ENCODE measurements around the gene HUS1. TPM values are rescaled to one million over a fixed set of nuclear protein-coding genes. Genes with fewer than 3 reads are reported as not detected.

HUS1 gene
- total and polyA plus RNA-seq, 2 of the 8 experiments (the other 6 are each of a cell fraction or from before 2014, with no cell fraction given) = 15.0 to 33.0 TPM

GRCh38 chr7:48028938-48029337 lies 49.5 kb upstream of the HUS1 start, which contains the start of gene SUN3:
Gene SUN3, minus strand, starts transcription at chr7:48029107. Its CDS starts 169 bp downstream, at chr7:48028938.
- Histone ChIP-seq H4K20me1 (replicated peaks in 1 of 2; ENCODE audit: control insufficient read depth in 1 of 2, insufficient read depth in 2 of 2, low read length in 2 of 2) (no peaks in the 10 kb centered on the region), H3K4me2 (ENCODE audit: insufficient read depth in 1 of 2, low read depth in 2 of 2, low read length in 2 of 2) (no peak within 1 kb of the TSS), H3K4me3 (ENCODE audit: extremely low read depth in 1 of 4, insufficient read depth in 2 of 4, low read depth in 3 of 4, low read length in 4 of 4) (no peak within 1 kb of the TSS), H3K9ac (replicated peaks in 1 of 4; ENCODE audit: extremely low read depth in 1 of 4, low read depth in 3 of 4, low read length in 3 of 4) (no peak within 1 kb of the TSS), H4K91ac (replicated peaks; ENCODE audit: insufficient read length, low read length) (no peak within 1 kb of the TSS), H3K36me3 (ENCODE audit: control insufficient read depth in 2 of 4, insufficient read depth in 4 of 4, low read length in 3 of 4) (no peaks in the 10 kb centered on the region), H3K4ac (replicated peaks; ENCODE audit: insufficient read length, low read depth, low read length) (no peak within 1 kb of the TSS), H3K23ac (ENCODE audit: insufficient read length) (no peak within 1 kb of the TSS), H3K4me1 (replicated peaks in 1 of 4; ENCODE audit: control insufficient read depth in 3 of 4, insufficient read depth in 4 of 4, low read length in 3 of 4) (no peaks in the 10 kb centered on the region), H4K8ac (ENCODE audit: extremely low read depth, insufficient read depth, low read length) (no peak within 1 kb of the TSS), H3K56ac (replicated peaks; ENCODE audit: insufficient read length, low read depth, low read length) (no peak within 1 kb of the TSS), H2BK15ac (ENCODE audit: low read length) (no peak within 1 kb of the TSS), H3K14ac (ENCODE audit: insufficient read length) (no peak within 1 kb of the TSS), H3K79me1 (ENCODE audit: low read depth, low read length) (no peaks in the 10 kb centered on the region), H3K79me2 (ENCODE audit: control insufficient read depth in 1 of 2, insufficient read depth in 2 of 2, low read length in 2 of 2) (no peaks in the 10 kb centered on the region), H3K18ac (ENCODE audit: extremely low read depth, low read length) (no peak within 1 kb of the TSS), H2BK120ac (replicated peaks; ENCODE audit: low read depth, low read length) (no peak within 1 kb of the TSS), H4K5ac (ENCODE audit: insufficient read length, low read depth, low read length) (no peak within 1 kb of the TSS), H2BK20ac (ENCODE audit: low read length) (no peak within 1 kb of the TSS), H3K9me3 (ENCODE audit: insufficient read depth in 2 of 2, low read depth in 1 of 2, low read length in 1 of 2) (no peaks in the 10 kb centered on the region), H3K27me3 (replicated peaks in 1 of 4; ENCODE audit: control insufficient read depth in 3 of 4, extremely low read depth in 1 of 4, insufficient read depth in 3 of 4, low read length in 3 of 4) (peaks cover 0 to 3% (median 1%) of the 10 kb centered on the region in 4 experiments; a peak in 2 of 7 replicates), H3K23me2 (ENCODE audit: low read depth, low read length) (no peaks in the 10 kb centered on the region), H3K27ac (ENCODE audit: low read depth, low read length) (no peak within 1 kb of the TSS), H2AK5ac (ENCODE audit: low read depth, low read length) (no peak within 1 kb of the TSS), H2BK5ac (ENCODE audit: low read depth, low read length) (no peak within 1 kb of the TSS), H2AFZ (ENCODE audit: low read length) (no peak within 1 kb of the TSS), H2BK12ac (ENCODE audit: low read depth, low read length) (no peak within 1 kb of the TSS)
- FAIRE-seq (no peak), DNase-seq (ENCODE audit: low read depth in 1 of 2, low spot score in 2 of 2) (no peak)
- 75% methylated on average over 6 of the region's 6 CpGs; no CpG with 5 or more reads in 1 of the 2 experiments for WGBS, 2 experiments (ENCODE audit: extremely low coverage in 1 of 2, insufficient coverage in 1 of 2, insufficient read length in 1 of 2, insufficient replicate concordance in 2 of 2, low coverage in 1 of 2, low lambda C conversion rate in 2 of 2, missing lambda C conversion rate in 1 of 2)
- TF ChIP-seq CHD1 (IDR thresholded peaks at IDR 0.05; ENCODE audit: low read depth, low read length) (no peak), E2F6 (IDR thresholded peaks at IDR 0.05) (no peak), BACH1 (IDR thresholded peaks at IDR 0.05; ENCODE audit: low read length) (no peak)
- CTCF ChIA-PET (ENCODE audit: partially characterized antibody) = interaction anchor here (0.8 kb wide), 1 partner anchor 19 kb away, joined by 3 read pairs; no protein-coding TSS in a partner anchor
- POLR2A ChIA-PET (ENCODE audit: partially characterized antibody) = interaction anchor here (1.4 kb wide), 1 partner anchor 9 kb away, joined by 4 read pairs; no protein-coding TSS in a partner anchor
